ENCODE results near the gene LDB2.

- TF ChIP-seq CTCF (conservative IDR thresholded peaks at IDR 0.05 in 1 of 2, IDR thresholded peaks at IDR 0.05 in 1 of 2; ENCODE audit: extremely low read depth in 1 of 2, insufficient read depth in 1 of 2, low read depth in 1 of 2, low read length in 2 of 2) (no peak), EZH2 (IDR thresholded peaks at IDR 0.05; ENCODE audit: borderline replicate concordance, low read length) (no peak)
These were observed 352.8 kb downstream of the LDB2 start for GRCh38 chr4:16545656-16546055.
